GM21576 (cell line): ENCODE measurements around the gene CEACAM16.
"Not testable (repeated sequence)": the region's sequence is repeated elsewhere in the genome, so short reads cannot be mapped to it uniquely, and the experiment has no call there.

ENCODE experiments used
- ATAC-seq: cut with Tn5 transposase; IDR thresholded peaks from one replicate; pipeline ENCODE4 v1.9.1; 2021; ENCODE audit warnings: mild to moderate bottlenecking, moderate library complexity; ENCODE audit not compliant: unreplicated experiment

CEACAM16 gene, protein sequence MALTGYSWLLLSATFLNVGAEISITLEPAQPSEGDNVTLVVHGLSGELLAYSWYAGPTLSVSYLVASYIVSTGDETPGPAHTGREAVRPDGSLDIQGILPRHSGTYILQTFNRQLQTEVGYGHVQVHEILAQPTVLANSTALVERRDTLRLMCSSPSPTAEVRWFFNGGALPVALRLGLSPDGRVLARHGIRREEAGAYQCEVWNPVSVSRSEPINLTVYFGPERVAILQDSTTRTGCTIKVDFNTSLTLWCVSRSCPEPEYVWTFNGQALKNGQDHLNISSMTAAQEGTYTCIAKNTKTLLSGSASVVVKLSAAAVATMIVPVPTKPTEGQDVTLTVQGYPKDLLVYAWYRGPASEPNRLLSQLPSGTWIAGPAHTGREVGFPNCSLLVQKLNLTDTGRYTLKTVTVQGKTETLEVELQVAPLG

DNA sequence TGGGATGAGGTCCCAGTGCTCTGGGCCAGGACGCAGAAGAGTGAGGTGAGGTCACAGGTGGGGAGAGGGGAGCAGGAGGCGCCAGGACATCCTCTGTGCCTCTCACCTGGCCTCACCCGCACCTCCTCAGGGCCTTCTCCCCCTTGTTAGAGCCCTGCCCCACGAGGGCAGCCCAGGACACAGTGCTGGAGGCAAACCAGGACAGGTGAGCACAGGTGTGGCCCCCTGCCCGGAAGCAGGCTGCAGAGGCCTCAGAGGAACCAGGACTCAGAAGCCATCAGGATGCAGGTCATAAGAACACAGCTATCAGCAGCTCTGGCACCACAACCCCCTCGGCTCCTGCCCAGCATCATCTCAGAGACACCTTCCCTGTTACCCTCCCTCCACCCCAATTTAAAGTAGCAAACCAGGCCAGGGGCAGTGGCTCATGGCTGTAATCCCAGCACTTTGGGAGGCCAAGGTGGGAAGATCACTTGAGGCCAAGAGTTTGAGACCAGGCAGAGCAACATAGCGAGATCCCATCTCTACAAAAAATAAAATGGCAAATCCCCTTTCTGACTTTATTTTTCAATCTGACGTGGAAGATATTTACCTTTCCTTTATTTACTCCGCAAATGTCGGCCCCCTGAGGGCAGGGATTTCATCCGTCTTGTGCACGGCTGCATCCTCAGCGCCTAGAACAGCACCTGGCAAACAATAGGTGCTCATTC is at the start of gene CEACAM16:
TSS of gene CEACAM16 (plus strand) at position 660 of the 710 bp plus-strand sequence. CDS start 2,306 bp downstream, outside the sequence.
- no peak for ATAC-seq

DNA sequence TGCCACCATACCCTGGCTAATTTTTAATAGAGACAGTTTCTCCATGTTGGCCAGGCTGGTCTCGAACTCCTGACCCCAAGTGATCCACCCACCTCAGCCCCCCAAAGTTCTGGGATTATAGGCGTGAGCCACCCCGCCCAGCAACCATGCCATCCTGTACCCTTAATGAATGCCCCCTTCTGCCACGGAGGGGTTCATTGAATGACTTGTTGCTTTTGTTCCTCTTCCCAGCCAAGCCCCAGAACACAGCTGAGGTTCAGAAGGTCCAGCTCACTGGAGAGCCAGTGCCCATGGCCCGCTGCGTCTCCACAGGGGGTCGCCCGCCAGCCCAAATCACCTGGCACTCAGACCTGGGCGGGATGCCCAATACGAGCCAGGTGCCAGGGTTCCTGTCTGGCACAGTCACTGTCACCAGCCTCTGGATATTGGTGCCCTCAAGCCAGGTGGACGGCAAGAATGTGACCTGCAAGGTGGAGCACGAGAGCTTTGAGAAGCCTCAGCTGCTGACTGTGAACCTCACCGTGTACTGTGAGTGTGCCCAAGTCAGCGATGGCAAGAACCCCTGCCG is 49.3 kb upstream of the CEACAM16 start:
- ATAC-seq: no peak

DNA sequence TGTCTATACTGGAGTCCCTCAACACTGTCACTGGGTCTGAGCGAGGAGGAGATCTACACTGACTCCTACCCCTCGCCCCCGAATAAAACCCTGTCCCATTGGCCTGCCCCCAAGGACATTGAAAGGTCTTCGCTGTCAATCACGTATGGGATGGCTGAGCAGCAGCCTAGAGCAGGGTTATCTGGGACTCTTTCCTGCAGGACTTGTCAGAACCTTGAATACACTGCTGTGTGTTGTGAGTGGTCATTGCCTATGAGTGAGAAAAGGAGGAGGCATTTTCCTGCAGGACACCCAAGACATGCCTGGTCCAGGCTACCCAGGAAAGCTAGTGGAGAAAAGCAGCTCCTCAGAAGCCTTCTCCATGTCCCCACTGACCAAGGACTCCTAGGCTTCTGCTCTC is 45.6 kb upstream of the CEACAM16 start:
- ATAC-seq: no peak

DNA sequence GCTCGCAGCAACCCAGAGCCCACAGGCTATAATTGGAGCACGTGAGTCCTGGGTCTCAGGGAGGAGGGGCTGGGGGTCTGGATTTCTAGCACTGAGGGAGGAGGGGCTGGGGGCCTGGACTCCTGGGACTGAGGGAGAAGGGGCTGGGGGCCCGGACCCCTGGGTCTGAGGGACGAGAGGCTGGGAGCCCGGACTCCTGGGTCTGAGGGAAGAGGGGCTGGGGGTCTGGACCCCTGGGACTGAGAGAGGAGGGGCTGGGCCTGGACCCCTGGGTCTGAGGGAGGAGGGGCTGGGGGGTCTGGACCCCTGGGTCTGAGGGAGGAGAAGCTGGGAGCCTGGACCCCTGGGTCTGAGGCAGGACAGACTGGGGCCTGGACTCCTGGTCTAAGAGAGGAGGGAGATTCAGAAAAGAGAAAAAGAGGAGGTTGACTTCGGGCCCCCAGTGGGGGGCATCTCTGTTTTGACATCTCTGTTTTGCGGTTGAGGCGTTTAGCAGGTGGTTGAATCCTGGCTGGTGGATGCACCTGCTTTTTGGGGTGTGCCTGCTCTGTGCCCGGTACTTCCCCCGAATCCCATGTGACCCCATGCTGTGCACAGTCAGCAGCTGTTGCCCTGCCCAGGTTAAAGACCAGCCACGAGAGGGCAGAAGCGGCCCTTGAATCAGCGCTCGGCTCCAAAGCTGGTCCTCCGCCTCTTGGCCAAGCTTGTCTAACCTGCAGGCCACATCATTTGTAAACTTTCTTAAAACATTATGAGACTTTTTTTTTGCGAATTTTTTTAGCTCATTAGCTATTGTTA is 44.8 kb upstream of the CEACAM16 start:
- no peak for ATAC-seq

DNA sequence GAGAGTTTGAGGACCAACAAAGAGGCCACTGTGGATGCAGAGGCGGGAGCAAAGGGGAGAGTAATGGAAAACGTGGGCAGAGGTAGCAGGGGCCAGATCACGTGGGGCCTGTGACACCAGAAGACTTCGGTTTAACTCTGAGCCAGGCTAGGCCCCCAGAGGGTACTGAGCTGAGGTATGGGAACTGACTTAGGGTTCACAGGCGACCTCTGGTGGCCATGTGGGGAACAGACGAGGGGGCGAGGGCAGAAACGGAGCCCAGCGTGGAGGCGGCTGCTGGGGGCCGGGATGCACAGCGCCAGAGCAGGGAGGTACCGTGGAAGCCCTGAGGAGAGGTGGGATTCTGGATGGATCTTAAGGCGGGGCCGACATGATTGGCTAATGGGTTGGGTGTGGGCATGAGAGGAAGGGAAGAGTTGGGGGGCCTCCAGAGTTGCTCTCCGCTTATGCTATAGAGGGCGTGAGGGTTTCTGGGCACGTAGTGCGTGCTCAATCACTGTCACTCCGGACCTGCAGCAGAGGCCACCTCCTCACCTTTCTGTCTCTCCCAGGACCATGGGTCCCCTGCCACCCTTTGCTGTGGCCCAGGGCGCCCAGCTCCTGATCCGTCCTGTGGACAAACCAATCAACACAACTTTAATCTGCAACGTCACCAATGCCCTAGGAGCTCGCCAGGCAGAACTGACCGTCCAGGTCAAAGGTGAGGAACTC is 41.6 kb upstream of the CEACAM16 start:
- no peak for ATAC-seq

DNA sequence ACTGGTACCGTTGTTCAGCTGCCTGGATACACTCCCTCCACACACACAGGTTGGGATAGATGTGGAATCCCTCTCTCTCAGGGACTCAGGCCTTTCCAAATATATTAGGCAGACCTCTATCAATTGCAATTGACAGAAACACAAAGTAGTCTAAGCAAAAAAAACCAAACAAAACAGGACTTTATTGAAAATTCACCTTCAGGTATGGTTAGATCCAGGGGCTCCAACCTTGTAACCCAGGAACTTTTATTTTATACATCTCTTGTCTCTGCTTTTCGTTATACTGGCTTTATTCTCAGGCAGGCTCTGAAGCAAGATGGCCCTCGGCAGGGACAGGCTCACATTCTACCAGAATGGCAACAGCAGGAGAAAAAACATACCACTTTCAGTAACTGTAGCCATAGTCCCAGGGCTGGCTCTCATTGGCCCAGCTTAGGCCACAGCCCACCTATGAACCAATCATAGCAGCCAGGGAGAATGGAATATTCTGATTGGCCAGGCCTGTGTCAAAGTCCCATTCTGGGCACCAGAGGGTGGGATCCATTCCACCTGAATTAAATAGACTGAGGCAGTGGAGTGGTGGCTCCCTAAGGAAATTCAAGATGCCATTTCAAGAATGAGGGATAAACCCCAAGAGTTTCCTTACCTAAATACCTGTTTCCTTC is 40.8 kb upstream of the CEACAM16 start:
- ATAC-seq: no peak

DNA sequence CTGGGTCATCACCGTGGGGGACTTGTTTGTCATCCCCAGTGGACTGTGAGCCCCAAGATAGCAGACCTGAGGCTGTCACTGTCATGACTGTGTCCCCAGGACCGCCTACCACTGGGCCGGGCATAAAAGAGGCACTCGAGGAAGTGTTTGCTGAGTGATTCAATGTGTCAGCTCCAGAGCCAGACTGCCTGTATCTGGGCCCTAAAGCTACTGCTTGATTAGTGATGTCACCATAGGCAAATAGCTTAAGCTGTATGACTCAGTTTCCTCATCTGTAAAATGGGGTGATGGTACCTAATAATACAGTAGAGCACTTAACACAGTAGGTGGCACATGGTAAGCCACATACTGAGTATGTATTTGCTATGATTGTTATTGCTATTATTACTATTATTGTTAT is 38.9 kb upstream of the CEACAM16 start:
- ATAC-seq: no peak

DNA sequence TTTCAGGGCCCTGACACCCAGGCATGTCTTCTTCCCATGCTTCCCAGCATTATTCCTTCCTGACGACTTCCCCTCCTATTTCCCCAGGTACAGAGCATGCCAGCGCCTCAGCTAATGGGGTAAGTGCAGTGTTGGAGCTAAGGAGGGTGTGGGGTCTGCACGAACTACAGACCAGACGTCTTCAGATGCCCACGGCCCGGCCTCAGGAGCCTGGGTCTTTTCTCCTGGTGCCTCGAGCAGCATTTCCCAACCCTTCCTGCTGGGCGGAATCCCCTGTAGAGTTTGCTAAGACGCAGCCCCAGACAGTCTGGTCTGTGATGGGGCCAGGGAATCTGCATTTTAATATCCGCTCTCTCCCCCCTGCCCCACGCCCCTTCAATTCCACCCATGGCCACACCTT is 37.7 kb upstream of the CEACAM16 start:
- no peak for ATAC-seq

DNA sequence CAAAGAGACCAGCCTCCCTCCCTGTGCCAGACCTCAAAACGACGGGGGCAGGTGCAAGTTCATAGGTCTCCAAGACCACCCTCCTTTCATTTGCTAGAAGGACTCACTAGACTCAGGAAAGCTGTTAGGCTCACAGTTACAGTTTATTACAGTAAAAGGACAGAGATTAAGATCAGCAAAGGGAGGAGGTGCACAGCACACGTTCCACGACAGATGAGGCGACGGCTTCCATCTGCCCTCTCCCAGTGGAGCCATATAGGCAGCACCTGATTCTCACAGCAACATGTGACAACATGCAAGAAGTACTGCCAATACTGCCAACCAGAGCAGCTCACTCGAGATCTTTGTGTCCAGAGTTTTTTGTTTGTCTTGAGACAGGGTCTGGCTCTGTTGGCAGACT is 37.0 kb upstream of the CEACAM16 start:
- ATAC-seq: no peak

DNA sequence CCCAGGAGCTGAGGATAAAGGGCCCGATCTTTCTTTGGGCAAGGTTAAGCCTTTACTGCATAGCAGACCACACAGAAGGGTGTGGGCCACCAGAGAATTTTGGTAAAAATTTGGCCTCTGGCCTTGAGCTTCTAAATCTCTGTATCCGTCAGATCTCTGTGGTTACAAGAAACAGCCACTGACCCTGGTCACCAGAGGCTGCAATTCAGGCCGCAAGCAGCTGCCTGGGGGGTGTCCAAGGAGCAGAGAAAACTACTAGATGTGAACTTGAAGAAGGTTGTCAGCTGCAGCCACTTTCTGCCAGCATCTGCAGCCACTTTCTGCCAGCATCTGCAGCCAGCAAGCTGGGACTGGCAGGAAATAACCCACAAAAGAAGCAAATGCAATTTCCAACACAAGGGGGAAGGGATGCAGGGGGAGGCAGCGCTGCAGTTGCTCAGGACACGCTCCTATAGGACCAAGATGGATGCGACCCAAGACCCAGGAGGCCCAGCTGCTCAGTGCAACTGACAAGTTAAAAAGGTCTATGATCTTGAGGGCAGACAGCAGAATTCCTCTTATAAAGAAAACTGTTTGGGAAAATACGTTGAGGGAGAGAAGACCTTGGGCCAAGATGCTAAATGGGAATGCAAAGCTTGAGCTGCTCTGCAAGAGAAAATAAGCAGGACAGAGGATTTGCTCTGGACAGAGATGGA is 36.1 kb upstream of the CEACAM16 start:
- ATAC-seq: no peak

DNA sequence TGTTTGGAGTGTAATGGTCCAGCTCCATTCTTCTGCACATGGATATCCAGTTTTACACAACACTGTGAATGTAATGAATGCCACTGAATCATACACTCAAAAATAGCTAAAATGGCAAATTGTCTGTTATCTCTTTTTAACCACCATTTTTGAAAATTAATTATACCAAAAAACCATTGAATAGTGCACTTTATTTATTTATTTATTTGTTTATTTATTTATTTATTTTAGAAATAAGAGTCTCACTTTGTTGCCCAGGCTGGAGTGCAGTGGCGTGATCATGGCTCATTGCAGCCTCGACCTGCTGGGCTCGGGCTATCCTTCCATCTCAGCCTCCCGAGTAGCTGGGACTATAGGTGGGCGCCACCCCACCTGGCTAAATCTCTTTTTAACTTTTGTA is 35.0 kb upstream of the CEACAM16 start:
- no peak for ATAC-seq

DNA sequence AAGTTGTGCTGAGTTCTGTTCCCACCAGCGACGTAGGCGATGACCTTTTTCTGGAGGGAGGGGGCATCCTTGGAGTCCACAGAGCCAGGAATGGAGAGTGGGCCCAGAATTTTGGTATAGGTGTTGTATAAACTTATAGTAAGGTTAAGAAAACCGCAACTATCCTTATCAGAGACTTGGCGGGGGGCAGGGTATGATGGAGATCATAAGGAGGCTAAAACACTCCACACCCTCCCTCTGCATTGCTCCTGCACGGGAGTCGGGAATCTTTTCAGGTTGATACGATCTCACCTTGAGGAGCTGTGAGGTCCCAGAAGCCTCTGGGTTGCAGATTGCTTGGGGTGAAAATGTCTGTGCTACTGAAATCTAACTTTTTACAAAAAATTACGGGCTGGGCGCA is 34.0 kb upstream of the CEACAM16 start:
- ATAC-seq: no peak

DNA sequence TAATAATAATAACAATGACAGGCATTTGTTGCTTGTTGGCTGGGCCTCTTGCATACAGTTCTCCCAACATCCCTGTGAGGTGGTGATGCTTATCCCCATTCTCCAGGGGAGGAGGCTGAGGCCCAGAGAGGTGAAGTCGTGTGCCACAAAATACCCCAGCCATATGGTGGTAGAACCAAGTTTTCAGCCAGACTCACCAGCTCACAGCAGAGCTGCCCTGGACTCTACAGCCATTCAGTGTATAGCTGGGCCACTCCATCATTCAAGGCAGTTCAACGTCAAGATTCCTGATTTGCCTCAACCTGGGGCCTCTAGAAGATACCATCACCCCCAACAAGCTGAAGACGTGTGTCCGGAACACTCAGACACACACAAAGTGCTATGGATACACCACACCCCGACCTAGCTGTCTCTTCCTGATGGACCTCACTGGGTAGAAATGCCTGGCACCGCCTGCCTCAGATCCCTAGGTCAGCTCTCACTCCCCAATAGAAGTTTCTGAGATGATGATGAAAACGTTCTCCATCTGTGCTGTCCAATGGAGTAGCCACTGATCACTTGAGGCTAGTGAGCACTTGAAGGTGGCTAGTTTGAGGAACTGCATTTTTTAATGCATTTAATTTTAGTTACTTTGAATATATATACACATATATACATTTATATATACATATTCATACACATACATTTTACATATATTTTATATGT is 31.9 kb upstream of the CEACAM16 start:
- ATAC-seq: no peak

DNA sequence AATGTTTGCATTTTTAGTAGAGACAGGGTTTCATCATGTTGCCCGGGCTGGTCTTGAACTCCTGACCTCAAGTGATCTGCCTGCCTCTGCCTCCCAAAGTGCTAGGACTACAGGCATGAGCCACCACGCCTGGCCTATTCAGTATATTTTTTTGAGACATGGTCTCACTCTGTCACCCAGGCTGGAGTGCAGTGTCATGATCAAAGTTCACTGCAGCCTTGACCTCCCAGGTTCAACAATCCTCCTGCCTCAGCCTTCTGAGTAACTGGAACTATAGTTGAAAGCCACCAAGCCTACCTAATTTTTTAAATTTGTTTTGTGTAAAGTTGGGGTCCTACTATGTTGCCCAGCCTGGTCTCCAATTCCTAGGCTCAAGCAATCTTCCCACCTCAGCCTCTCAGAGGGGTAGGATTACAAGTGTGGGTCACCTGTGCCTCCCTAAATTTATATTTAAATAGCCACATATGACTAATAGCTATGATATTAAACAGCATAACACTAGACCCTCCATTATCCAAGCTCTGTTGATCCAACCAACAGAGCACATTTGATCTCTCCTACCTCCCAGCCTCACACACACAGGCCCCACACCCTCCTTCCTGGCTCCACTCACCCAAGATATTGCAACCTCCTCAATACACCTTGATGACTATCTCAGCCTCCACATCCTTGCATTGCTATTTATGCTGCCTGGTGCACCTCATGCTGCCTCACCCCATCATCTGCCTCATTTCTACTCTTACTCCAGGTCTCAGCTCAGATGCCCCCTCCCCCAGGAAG is 29.8 kb upstream of the CEACAM16 start:
- no peak for ATAC-seq

DNA sequence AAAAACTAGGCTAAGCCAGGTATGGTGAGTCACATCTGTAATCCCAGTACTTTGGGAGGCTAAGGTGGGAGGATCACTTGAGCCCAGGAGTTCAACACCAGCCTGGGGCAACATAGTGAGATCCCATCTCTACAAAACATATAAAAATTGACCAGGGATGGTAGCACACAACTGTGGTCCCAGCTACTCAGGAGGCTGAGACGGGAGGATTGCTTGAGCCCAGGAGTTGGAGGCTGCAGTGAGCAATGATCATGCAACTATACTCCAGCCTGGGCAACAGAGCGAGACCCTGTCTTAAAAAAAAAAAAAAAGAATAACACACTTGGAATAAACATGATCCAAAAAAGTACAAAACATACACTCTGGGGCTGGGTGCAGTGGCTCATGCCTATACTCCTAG is 28.9 kb upstream of the CEACAM16 start:
- not testable (repeated sequence) for ATAC-seq

DNA sequence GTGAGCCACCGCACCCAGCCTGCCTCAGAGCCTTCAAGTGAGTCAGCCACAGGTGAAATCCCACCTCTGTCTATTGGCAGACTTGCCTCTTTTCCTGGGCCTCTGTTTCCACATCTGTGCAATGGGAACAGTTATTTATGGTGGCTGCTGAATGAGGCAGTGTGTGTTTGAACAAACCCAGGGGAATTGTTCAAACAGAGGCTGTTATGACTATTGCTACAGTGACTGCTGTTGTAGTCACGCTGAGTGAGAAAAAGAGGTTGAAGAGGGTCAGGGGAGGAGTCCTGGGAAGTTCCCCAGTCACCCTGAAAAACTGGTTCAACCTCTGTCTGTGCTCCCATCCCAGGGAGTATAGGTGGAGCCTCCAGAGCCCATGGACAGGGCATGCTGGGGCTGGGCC is 27.6 kb upstream of the CEACAM16 start, which contains the start of gene CEACAM19:
TSS of gene CEACAM19 (plus strand) at position 83 of the 400 bp plus-strand sequence. CDS start 450 bp downstream, outside the sequence.
- ATAC-seq: no peak

DNA sequence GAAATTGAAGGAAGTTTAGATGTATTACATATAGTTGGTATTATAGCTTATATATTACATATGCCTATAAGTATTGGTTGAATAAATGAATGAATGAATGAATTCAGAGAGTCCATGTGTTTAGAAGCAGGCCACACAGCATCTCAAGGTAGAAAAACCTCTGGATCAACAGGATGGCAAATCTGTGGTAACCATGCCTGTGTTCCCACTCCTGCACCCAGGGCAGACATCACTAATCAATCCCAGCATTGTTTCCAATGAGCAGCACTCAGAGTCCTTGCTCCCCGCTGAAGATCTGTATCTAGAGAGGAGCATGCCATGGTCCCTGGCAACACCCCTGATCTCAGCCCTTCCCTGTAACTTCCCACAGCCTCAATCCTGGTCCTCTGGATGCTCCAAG is 26.7 kb upstream of the CEACAM16 start:
- no peak for ATAC-seq

DNA sequence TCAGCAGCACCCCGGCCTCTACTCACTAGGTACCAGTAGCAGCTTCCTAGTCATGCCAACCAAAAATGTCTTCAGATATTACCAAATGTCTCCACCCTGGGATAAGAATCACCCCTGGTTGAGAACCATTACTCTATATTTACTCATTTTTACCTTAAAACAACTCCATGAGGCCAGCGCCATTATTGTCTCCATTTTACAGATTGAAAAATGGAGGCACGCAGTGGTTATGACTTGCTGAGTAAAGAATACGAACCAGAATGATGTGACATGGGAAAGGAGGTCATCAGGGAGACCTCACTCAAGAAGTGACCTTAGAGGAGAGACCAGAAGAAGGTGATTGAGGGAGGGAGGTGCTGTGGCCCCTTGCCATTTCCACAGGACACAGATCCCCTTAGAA is 25.4 kb upstream of the CEACAM16 start:
- ATAC-seq: no peak
